Karpas-422 (cell line): ENCODE measurements around the gene SNRPA1. TPM values are rescaled to one million over a fixed set of nuclear protein-coding genes. Genes with fewer than 3 reads are reported as not detected.

Source experiments
- DNase-seq: peaks from one replicate; pipeline ENCODE4 v3.0.0-alpha.2; 2015
- H2AFZ ChIP-seq: fragments of 200-600 bp; sonication (generic); 2 replicates; pipeline ENCODE4 v1.6.1; 2014; ENCODE audit warnings: antibody characterized with exemption, low read length, mixed read lengths
- H3K27ac ChIP-seq: fragments of 200-600 bp; sonication (generic); 2 replicates; pipeline ENCODE4 v1.5.1; 2014; ENCODE audit warnings: mild to moderate bottlenecking, low read length, moderate library complexity
- H3K27me3 ChIP-seq: fragments of 200-600 bp; sonication (generic); 2 replicates; pipeline ENCODE4 v1.6.1; 2014; ENCODE audit warnings: low read length, mixed read lengths
- H3K36me3 ChIP-seq: fragments of 200-600 bp; sonication (generic); 2 replicates; pipeline ENCODE4 v1.6.1; 2014; ENCODE audit warnings: low read length, mixed read lengths; ENCODE audit not compliant: insufficient read depth
- H3K4me1 ChIP-seq: fragments of 200-600 bp; sonication (generic); 2 replicates; pipeline ENCODE4 v1.6.1; 2014; ENCODE audit warnings: mild to moderate bottlenecking, low read length, mixed read lengths
- H3K4me2 ChIP-seq: fragments of 200-600 bp; sonication (generic); 2 replicates; pipeline ENCODE4 v1.6.1; 2014; ENCODE audit warnings: low read length, low read depth, mild to moderate bottlenecking; ENCODE audit not compliant: poor library complexity, severe bottlenecking
- H3K4me3 ChIP-seq: fragments of 200-600 bp; sonication (generic); 2 replicates; pipeline ENCODE4 v1.5.1; 2014; ENCODE audit warnings: mild to moderate bottlenecking, antibody characterized with exemption, low read length, mixed read lengths
- H3K79me2 ChIP-seq: fragments of 200-600 bp; sonication (generic); 2 replicates; pipeline ENCODE4 v1.6.1; 2014; ENCODE audit warnings: mild to moderate bottlenecking, low read length, mixed read lengths
- H3K9ac ChIP-seq: fragments of 200-600 bp; sonication (generic); 2 replicates; pipeline ENCODE4 v1.6.0; 2014; ENCODE audit warnings: low read length
- H3K9me2 ChIP-seq: fragments of 200-600 bp; sonication (generic), shearing (Covaris generic); replicated peaks from 2 replicates; pipeline ENCODE4 v1.6.0; 2014; ENCODE audit warnings: mild to moderate bottlenecking, low read length, moderate library complexity; ENCODE audit not compliant: insufficient read depth
- H3K9me3 ChIP-seq: fragments of 300-700, 200-600 bp; sonication (generic); 2 replicates; pipeline ENCODE4 v1.6.1; 2014; ENCODE audit warnings: low read length, mixed read lengths
- H4K20me1 ChIP-seq: fragments of 200-600 bp; sonication (generic); 2 replicates; pipeline ENCODE4 v1.6.1; 2014; ENCODE audit warnings: mild to moderate bottlenecking, antibody characterized with exemption, low read length, low read depth; ENCODE audit not compliant: insufficient read depth
- total RNA-seq: library from RNA; depleted of rRNA; stranded (reverse); fragments of >200 nt; shearing (Covaris generic); gene quantifications from 2 replicates; pipeline ENCODE4 v1.2.3, GENCODE V29; 2014; ENCODE audit warnings: low replicate concordance

Gene SNRPA1
- total RNA-seq, 1 experiment from 2014 or later = 52.3 TPM

- peaks cover 6% of the 10 kb centered on the region; the same call in 1 of the 2 replicates for H3K79me2 ChIP-seq
- no peak overlapping the region for H3K9ac ChIP-seq
- DNase-seq = no peak
- H3K4me2 ChIP-seq = no peak overlapping the region
- no peak overlapping the region for H2AFZ ChIP-seq
- H3K9me2 ChIP-seq = no peaks in the 10 kb centered on the region
- peaks cover 17% of the 10 kb centered on the region for H3K4me1 ChIP-seq
- no peaks in the 10 kb centered on the region for H3K36me3 ChIP-seq
- no peaks in the 10 kb centered on the region for H3K9me3 ChIP-seq
- H3K27me3 ChIP-seq = no peaks in the 10 kb centered on the region; the same call in 1 of the 2 replicates
- H4K20me1 ChIP-seq = peaks cover 9% of the 10 kb centered on the region; the same call in 1 of the 2 replicates
- no peak overlapping the region for H3K4me3 ChIP-seq
- H3K27ac ChIP-seq = no peak overlapping the region
Observed at GRCh38 chr15:101255051-101255395, 40.0 kb downstream of the SNRPA1 start.

GRCh38 chr15:101254157-101255050 lies 40.6 kb downstream of the SNRPA1 start:
- Histone ChIP-seq H3K9ac (no peak overlapping the region), H3K27ac (no peak overlapping the region), H3K27me3 (no peaks in the 10 kb centered on the region; the same call in 1 of the 2 replicates), H3K79me2 (peaks cover 8% of the 10 kb centered on the region; the same call in 1 of the 2 replicates), H3K4me1 (peaks cover 19% of the 10 kb centered on the region), H3K4me3 (no peak overlapping the region), H3K9me3 (no peaks in the 10 kb centered on the region), H3K9me2 (no peaks in the 10 kb centered on the region), H3K36me3 (no peaks in the 10 kb centered on the region), H4K20me1 (peaks cover 14% of the 10 kb centered on the region), H3K4me2 (no peak overlapping the region), H2AFZ (no peak overlapping the region)
- DNase-seq = no peak

GRCh38 chr15:101252836-101253235 lies 42.2 kb downstream of the SNRPA1 start:
- Histone ChIP-seq H3K4me1 (peaks cover 24% of the 10 kb centered on the region), H4K20me1 (peaks cover 20% of the 10 kb centered on the region), H3K4me3 (peak overlapping the region; percentile 86), H3K4me2 (peak overlapping the region; percentile 97), H3K79me2 (peaks cover 11% of the 10 kb centered on the region), H3K27me3 (no peaks in the 10 kb centered on the region; the same call in 1 of the 2 replicates), H3K9me3 (no peaks in the 10 kb centered on the region), H2AFZ (peak overlapping the region; percentile 80; the same call in 1 of the 2 replicates), H3K36me3 (no peaks in the 10 kb centered on the region; the same call in 1 of the 2 replicates), H3K9me2 (no peaks in the 10 kb centered on the region), H3K27ac (no peak overlapping the region), H3K9ac (peak overlapping the region; percentile 77)
- DNase-seq = no peak

- H3K9me2 ChIP-seq = no peaks in the 10 kb centered on the region
- H3K27ac ChIP-seq = no peak within 1 kb of the TSS
- H3K79me2 ChIP-seq = peaks cover 11% of the 10 kb centered on the region
- DNase-seq = peak; percentile 94
- peak within 1 kb of the TSS; percentile 86 for H3K4me3 ChIP-seq
- H3K9ac ChIP-seq = peak within 1 kb of the TSS; percentile 80
- peaks cover 31% of the 10 kb centered on the region for H3K4me1 ChIP-seq
- no peaks in the 10 kb centered on the region; the same call in 1 of the 2 replicates for H3K36me3 ChIP-seq
- H3K4me2 ChIP-seq = peak within 1 kb of the TSS; percentile 97
- no peaks in the 10 kb centered on the region for H3K9me3 ChIP-seq
- H3K27me3 ChIP-seq = no peaks in the 10 kb centered on the region; the same call in 1 of the 2 replicates
- peak within 1 kb of the TSS; percentile 80 for H2AFZ ChIP-seq
- H4K20me1 ChIP-seq = peaks cover 28% of the 10 kb centered on the region
Observed at GRCh38 chr15:101251830-101252820, 42.9 kb downstream of the SNRPA1 start, which contains the start of gene CHSY1. Gene CHSY1 (minus strand): TSS chr15:101252048. CDS start chr15:101251456, 592 bp downstream.

GRCh38 chr15:101250873-101251829 lies 43.9 kb downstream of the SNRPA1 start:
- Histone ChIP-seq H4K20me1 (peaks cover 37% of the 10 kb centered on the region), H3K27me3 (no peaks in the 10 kb centered on the region; the same call in 1 of the 2 replicates), H3K79me2 (peaks cover 11% of the 10 kb centered on the region), H3K4me1 (peaks cover 40% of the 10 kb centered on the region), H3K4me2 (peak overlapping the region; percentile 97), H2AFZ (peak overlapping the region; percentile 62), H3K36me3 (no peaks in the 10 kb centered on the region; the same call in 1 of the 2 replicates), H3K4me3 (peak overlapping the region; percentile 86), H3K27ac (no peak overlapping the region), H3K9ac (peak overlapping the region; percentile 80), H3K9me3 (no peaks in the 10 kb centered on the region), H3K9me2 (no peaks in the 10 kb centered on the region)
- no peak for DNase-seq

GRCh38 chr15:101250341-101250831 lies 44.7 kb downstream of the SNRPA1 start:
- Histone ChIP-seq H3K9me2 (no peaks in the 10 kb centered on the region), H3K27me3 (no peaks in the 10 kb centered on the region; the same call in 1 of the 2 replicates), H3K36me3 (no peaks in the 10 kb centered on the region; the same call in 1 of the 2 replicates), H3K9ac (peak overlapping the region; percentile 80), H3K9me3 (no peaks in the 10 kb centered on the region), H2AFZ (no peak overlapping the region), H4K20me1 (peaks cover 45% of the 10 kb centered on the region), H3K4me3 (peak overlapping the region; percentile 84), H3K4me2 (peak overlapping the region; percentile 94), H3K79me2 (peaks cover 12% of the 10 kb centered on the region), H3K4me1 (peaks cover 42% of the 10 kb centered on the region), H3K27ac (no peak overlapping the region)
- DNase-seq = no peak

GRCh38 chr15:101248274-101248673 lies 46.8 kb downstream of the SNRPA1 start:
- Histone ChIP-seq H2AFZ (no peak overlapping the region), H4K20me1 (peaks cover 55% of the 10 kb centered on the region), H3K27ac (no peak overlapping the region), H3K4me3 (no peak overlapping the region), H3K27me3 (no peaks in the 10 kb centered on the region; the same call in 1 of the 2 replicates), H3K36me3 (no peaks in the 10 kb centered on the region; the same call in 1 of the 2 replicates), H3K79me2 (peaks cover 26% of the 10 kb centered on the region), H3K4me1 (peaks cover 46% of the 10 kb centered on the region), H3K9me3 (no peaks in the 10 kb centered on the region), H3K9me2 (no peaks in the 10 kb centered on the region), H3K4me2 (no peak overlapping the region), H3K9ac (no peak overlapping the region)
- no peak for DNase-seq
